ENCODE results near the gene NLRP3.

DNA sequence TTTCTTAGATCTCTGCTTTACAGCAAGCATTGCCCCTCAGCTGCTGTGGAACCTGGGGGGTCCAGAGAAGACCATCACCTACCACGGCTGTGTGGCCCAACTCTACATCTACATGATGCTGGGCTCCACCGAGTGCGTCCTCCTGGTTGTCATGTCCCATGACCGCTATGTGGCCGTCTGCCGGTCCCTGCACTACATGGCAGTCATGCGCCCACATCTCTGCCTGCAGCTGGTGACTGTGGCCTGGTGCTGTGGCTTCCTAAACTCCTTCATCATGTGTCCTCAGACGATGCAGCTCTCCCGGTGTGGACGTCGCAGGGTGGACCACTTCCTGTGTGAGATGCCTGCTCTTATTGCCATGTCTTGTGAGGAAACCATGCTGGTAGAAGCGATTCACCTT is 75.4 kb downstream of the NLRP3 start:
- TF ChIP-seq EZH2 (IDR thresholded peaks at IDR 0.05; ENCODE audit: insufficient read depth, poor library complexity, severe bottlenecking) = no peak
- TF ChIP-seq EZH2phosphoT487 (IDR thresholded peaks at IDR 0.05; ENCODE audit: insufficient read depth, low read depth) = no peak
